GM03348 (cell line): ENCODE results near the gene TBC1D4.
A peak's percentile ranks its signal among the peaks of the same experiment; 100 is the strongest.

Source experiments
- DNase-seq: peaks from one replicate; pipeline ENCODE4 v3.0.0; 2012; ENCODE audit warnings: low spot score

The TBC1D4 gene

GRCh38 chr13:75384879-75385707, 96.9 kb downstream of the TBC1D4 start:
- DNase-seq: no peak

GRCh38 chr13:75383064-75383715, 98.8 kb downstream of the TBC1D4 start:
- DNase-seq: no peak

GRCh38 chr13:75378301-75378700, 103.7 kb downstream of the TBC1D4 start:
- no peak for DNase-seq

- DNase-seq: no peak
Observed at GRCh38 chr13:75376792-75377402, 105.1 kb downstream of the TBC1D4 start.

- DNase-seq: no peak
Observed at GRCh38 chr13:75375329-75375728, 106.6 kb downstream of the TBC1D4 start.

GRCh38 chr13:75373988-75374387, 108.0 kb downstream of the TBC1D4 start:
- DNase-seq: no peak

- no peak for DNase-seq
Observed at GRCh38 chr13:75372923-75373841, 108.8 kb downstream of the TBC1D4 start.

- peak; percentile 58 for DNase-seq
Observed at GRCh38 chr13:75372517-75372916, 109.5 kb downstream of the TBC1D4 start.

GRCh38 chr13:75371203-75371602, 110.8 kb downstream of the TBC1D4 start:
- DNase-seq: no peak

GRCh38 chr13:75370774-75371173, 111.2 kb downstream of the TBC1D4 start:
- no peak for DNase-seq

GRCh38 chr13:75369981-75370380, 112.0 kb downstream of the TBC1D4 start:
- no peak for DNase-seq

- peak; percentile 52 for DNase-seq
Observed at GRCh38 chr13:75368167-75368566, 113.8 kb downstream of the TBC1D4 start.

GRCh38 chr13:75366380-75367280, 115.3 kb downstream of the TBC1D4 start:
- no peak for DNase-seq

GRCh38 chr13:75365724-75366173, 116.2 kb downstream of the TBC1D4 start:
- peak; percentile 46 for DNase-seq

- DNase-seq: no peak
Observed at GRCh38 chr13:75364131-75364713, 117.7 kb downstream of the TBC1D4 start.

GRCh38 chr13:75363371-75363770, 118.6 kb downstream of the TBC1D4 start:
- DNase-seq: no peak

- no peak for DNase-seq
Observed at GRCh38 chr13:75362026-75362425, 119.9 kb downstream of the TBC1D4 start.

- no peak for DNase-seq
Observed at GRCh38 chr13:75360170-75360569, 121.8 kb downstream of the TBC1D4 start.

GRCh38 chr13:75359266-75359665, 122.7 kb downstream of the TBC1D4 start:
- peak; percentile 82 for DNase-seq

- DNase-seq: peak; percentile 55
Observed at GRCh38 chr13:75357576-75358289, 124.2 kb downstream of the TBC1D4 start.
